ENCODE measurements around the gene NUP210L. TPM values are rescaled to one million over a fixed set of nuclear protein-coding genes. Genes with fewer than 3 reads are reported as not detected.

Gene NUP210L
- total and polyA plus RNA-seq, 9 of the 15 experiments (the other 6 are each of a cell fraction or from before 2014, with no cell fraction given) = 0.01 to 0.04 TPM; not detected in 7

DNA sequence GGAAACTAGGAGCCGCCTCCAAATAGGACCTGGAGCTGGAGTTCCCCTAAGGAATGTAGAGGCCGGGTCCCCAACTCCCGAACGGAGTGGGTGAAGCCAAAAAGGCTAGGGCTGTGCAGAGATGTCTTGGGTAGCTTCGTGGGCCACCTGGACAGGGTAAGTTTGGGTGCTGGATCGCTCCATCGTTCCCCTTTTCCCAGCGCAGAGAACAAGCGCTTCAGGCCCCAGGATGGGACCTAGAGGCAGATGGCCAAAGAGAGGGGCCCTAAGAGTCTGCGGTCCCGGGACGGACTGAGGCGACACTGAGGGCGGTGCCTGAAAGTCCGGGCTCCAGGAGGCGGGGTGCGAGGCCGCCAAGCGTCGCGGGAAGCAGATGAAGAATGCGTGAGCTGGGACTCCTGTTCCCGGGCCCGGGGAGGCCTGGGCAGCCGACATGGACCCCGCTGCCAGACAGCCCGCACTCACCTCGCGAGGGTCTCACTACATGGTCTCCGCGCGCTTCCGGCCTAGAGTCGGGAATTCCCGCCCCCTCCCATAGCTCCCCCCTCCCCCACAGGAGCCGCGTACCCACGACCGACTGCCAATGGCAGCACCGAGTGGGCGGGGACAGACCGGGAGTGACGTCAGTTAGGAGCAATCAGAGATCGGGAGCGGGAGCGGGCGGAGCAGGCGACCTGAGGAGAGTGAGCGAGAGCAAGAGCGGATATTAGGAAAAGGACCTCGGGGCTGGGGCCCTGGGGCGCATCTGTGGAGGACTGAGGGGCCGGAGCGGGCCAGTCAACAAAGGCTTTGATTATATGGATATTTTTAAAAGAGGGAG is 191.6 kb downstream of the NUP210L start, which contains the start of gene SLC39A1 (continued):
- TF ChIP-seq ELF4 (CRISPR knock-in tag; IDR thresholded peaks at IDR 0.05) (no peak), MYBL2 (IDR thresholded peaks at IDR 0.05; ENCODE audit: low read depth) (no peak), MYBL2 (CRISPR knock-in tag; IDR thresholded peaks at IDR 0.05; ENCODE audit: borderline replicate concordance) (no peak), ZNF140 (CRISPR knock-in tag; IDR thresholded peaks at IDR 0.05) (no peak), MGA (IDR thresholded peaks at IDR 0.05) (peak; percentile 67), IRF2 (CRISPR knock-in tag; IDR thresholded peaks at IDR 0.05) (no peak), PRDM10 (IDR thresholded peaks at IDR 0.05; ENCODE audit: partially characterized antibody) (peak; percentile 12), PHTF2 (CRISPR knock-in tag; IDR thresholded peaks at IDR 0.05) (no peak), NRF1 (conservative IDR thresholded peaks at IDR 0.05 in 1 of 2, IDR thresholded peaks at IDR 0.05 in 1 of 2) (peak; percentile 62 to 67), CHCHD3 (CRISPR knock-in tag; IDR thresholded peaks at IDR 0.05) (no peak)
- TF ChIP-seq, protein P1, sequence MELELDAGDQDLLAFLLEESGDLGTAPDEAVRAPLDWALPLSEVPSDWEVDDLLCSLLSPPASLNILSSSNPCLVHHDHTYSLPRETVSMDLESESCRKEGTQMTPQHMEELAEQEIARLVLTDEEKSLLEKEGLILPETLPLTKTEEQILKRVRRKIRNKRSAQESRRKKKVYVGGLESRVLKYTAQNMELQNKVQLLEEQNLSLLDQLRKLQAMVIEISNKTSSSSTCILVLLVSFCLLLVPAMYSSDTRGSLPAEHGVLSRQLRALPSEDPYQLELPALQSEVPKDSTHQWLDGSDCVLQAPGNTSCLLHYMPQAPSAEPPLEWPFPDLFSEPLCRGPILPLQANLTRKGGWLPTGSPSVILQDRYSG (tag; conservative IDR thresholded peaks at IDR 0.05; ENCODE audit: low read depth) = no peak

Data from K562 (cell line).